COLO829 (cell line): Measurements from ENCODE around the gene CDH11.

ENCODE experiments used
- DNase-seq: peaks from one replicate; pipeline ENCODE4 v3.0.0; 2012; ENCODE audit warnings: low spot score

The CDH11 gene

GRCh38 chr16:64907844-64908243 lies 214.0 kb downstream of the CDH11 start:
- DNase-seq: no peak

GRCh38 chr16:64903770-64904169 lies 218.1 kb downstream of the CDH11 start:
- no peak for DNase-seq

GRCh38 chr16:64900517-64900916 lies 221.3 kb downstream of the CDH11 start:
- no peak for DNase-seq

DNA sequence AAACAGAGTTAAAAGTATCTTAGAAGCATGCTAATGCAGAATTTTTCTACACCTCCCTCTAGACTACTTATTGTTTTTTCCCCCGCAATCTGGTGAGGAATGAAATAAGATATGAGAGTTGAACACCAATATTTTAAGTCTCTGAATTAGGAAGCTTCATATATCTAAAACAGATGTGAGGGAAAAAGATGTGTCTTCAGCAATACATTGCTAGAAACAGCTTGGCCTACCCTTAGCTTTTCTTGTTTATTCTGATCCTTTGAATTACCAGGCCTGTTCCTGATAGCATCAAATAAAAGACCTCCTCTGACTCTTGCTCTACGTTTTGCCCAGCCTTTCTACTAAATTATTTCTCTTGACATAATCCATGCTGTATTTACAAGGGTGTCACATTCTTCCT lies 221.8 kb downstream of the CDH11 start:
- no peak for DNase-seq

DNA sequence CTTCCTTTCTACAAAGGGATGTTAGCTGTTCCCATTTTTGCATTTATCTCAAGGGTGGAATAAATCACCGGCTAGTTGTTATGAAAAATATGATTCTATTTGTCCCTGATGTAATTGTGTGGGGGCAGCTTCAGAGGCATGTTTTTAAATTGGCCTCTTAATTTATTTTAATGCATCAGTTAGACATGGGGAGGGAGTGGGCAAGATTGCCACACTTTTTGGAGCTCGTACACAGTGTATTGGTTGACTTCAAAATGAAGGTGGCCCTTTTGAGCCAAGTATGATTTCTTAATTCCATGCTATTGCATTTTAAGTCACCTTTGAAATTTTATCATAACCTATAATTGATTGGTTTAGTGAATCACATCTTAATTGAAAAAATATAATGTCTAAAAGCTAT lies 223.7 kb downstream of the CDH11 start:
- no peak for DNase-seq
